Erythroblast (primary cell): ENCODE data around the gene ARAP1.
A peak's percentile ranks its signal among the peaks of the same experiment; 100 is the strongest.

ENCODE experiments used
- DNase-seq, 2 experiments: peaks; one replicate each; lab custom pipeline; 2025; lab: John Stamatoyannopoulos, UW
- GATA1 ChIP-seq: IDR thresholded peaks from 2 replicates; pipeline ENCODE4 v1.6.1; 2011; ENCODE audit warnings: low read depth, mild to moderate bottlenecking, control low read depth, low read length, moderate library complexity
- POLR2A ChIP-seq: IDR thresholded peaks from 2 replicates; pipeline ENCODE4 v1.6.1; 2011; ENCODE audit warnings: mild to moderate bottlenecking, low read length

Gene ARAP1

GRCh38 chr11:72739240-72740059 lies 12.8 kb downstream of the ARAP1 start:
- no peak for TF ChIP-seq POLR2A
- no peak for TF ChIP-seq GATA1
- no peak for DNase-seq

- no peak for DNase-seq
- TF ChIP-seq POLR2A, result no peak
Measured at GRCh38 chr11:72738199-72739141, 13.7 kb downstream of the ARAP1 start.

DNA sequence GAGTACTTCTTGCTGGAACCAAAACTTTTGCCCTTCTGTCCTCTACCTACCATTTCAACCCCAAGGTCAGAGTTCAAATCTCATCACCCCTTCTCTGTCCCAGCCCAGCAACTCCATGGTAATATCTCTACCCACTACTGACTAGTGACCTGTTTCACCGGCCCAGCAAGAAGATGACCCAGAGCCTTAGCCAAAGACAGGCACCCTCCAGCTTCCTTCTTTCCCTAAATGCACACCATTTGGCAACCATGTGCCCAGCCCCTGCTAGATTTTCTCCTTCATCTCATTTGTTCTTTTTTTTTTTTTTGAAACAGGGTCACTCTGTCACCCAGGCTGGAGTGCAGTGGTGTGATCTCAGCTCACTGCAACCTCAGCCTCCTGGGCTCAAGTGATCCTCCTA lies 14.9 kb downstream of the ARAP1 start:
- no peak for DNase-seq
- no peak for TF ChIP-seq POLR2A
- no peak for TF ChIP-seq GATA1

GRCh38 chr11:72736452-72737069 lies 15.6 kb downstream of the ARAP1 start:
- no peak for TF ChIP-seq GATA1
- TF ChIP-seq POLR2A, result no peak
- peak in 1 of 2 experiments; percentile 48 for DNase-seq

- no peak for TF ChIP-seq POLR2A
- TF ChIP-seq GATA1, result no peak
- DNase-seq, result peak; percentile 15 to 39
Measured at GRCh38 chr11:72735495-72736027, 16.6 kb downstream of the ARAP1 start.

DNA sequence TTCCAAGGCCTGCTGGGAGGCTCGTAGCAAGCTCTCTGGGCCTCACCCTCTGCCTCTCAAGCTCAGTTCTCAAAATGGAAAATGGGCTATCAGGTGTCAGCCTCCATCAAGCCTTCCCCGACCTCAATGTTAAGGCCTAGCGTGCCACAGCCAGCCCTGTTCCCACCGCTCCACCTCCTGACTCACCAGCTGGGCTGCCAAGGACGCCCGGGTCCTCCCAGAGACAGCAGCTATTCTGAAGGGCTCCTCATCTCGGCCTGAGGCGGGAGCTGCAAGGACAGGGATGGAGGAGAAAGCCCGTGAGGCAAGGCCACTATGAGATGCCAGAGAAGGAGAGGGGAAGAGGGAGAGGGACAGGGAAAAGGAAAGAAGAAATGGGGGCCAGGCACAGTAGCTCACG lies 19.9 kb downstream of the ARAP1 start:
- TF ChIP-seq GATA1, result no peak
- no peak for TF ChIP-seq POLR2A
- DNase-seq, result no peak

- TF ChIP-seq POLR2A (no peak), GATA1 (no peak)
- DNase-seq, result no peak
Measured at GRCh38 chr11:72730737-72731136, 21.5 kb downstream of the ARAP1 start.

- TF ChIP-seq GATA1 (no peak), POLR2A (no peak)
- no peak for DNase-seq
Measured at GRCh38 chr11:72730243-72730642, 22.0 kb downstream of the ARAP1 start.

- TF ChIP-seq POLR2A, result no peak
- no peak for TF ChIP-seq GATA1
- DNase-seq, result no peak
Measured at GRCh38 chr11:72727521-72727920, 24.7 kb downstream of the ARAP1 start.

DNA sequence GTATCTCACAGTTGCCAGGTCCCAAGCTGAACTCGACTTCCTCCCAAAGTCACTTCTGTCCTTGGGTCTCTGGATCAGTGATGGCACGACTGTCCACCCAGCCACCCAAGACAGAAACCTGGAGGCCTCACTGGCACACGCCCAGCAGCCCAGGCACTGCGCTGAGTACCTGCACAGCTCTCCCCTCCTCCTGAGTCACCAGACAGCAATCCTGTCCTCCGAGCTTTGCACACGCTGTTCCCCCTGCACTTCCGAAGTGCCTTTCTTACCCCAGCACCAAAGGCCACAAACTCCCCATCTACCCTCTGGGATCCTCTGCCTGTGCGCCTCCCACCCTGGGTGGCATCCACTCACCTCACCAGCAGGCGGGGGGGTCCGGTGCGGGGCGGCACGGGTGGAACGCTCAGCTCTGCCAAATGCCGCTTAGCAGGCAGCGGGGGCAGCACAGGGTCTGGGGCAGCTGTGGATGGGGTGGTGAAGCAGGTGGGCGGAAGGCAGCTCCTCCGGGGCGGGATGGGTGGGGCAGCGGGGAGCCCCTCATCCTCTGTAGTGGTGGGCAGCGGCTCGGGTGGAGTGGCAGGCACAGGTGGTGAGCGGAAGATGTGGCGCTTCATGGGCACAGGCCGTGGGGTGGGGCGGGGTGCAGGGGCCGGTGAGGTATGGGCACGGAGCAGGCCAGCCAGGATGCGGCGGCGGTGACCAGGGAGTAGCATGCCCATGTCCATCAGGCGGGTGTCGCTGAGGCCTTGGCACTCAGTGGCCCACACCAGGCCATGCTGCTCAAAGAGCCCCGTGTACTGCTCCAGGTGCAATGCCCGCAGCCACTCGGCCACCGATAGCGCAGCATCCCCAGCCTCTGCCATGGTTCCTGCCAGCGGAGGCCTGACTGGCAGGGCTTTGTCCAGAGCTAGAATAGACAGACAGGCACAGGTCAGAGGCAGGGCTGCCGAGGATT lies 25.7 kb downstream of the ARAP1 start:
- no peak for DNase-seq
- TF ChIP-seq GATA1, result no peak
- no peak for TF ChIP-seq POLR2A

DNA sequence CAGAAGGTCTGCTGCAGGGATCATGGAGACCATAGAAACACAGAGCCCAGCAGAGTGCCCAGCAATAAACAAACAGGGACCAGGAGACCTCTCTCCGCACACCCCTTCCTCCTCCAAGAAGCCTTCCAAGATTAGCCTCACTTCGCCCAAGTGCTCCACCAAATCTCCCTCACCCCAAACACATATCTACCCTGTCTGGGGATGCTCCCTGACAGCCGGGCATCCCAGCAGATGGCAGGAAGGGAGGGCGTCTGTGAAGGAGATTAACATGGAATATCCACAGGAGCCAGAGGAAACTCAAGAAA lies 26.5 kb downstream of the ARAP1 start:
- DNase-seq, result no peak
- no peak for TF ChIP-seq GATA1
- TF ChIP-seq POLR2A, result no peak

- TF ChIP-seq POLR2A, result no peak
- TF ChIP-seq GATA1, result no peak
Measured at GRCh38 chr11:72724851-72725723, 27.1 kb downstream of the ARAP1 start.

More at GRCh38 chr11:72724851-72725723, 27.1 kb downstream of the ARAP1 start:
- DNase-seq, result peak; percentile 81 to 88
